Measurements from ENCODE around the gene PDILT. TPM values are rescaled to one million over a fixed set of nuclear protein-coding genes. Genes with fewer than 3 reads are reported as not detected.
"Not testable (repeated sequence)": the region's sequence is repeated elsewhere in the genome, so short reads cannot be mapped to it uniquely, and the experiment has no call there.

Gene PDILT
- total RNA-seq (2014; rRNA removed; shearing (Covaris generic)), result not detected in 2 replicates
- polyA plus RNA-seq (2015; cell fraction: cytosol; rRNA removed), result not detected in 2 replicates
- polyA plus RNA-seq (2015; cell fraction: nucleus; rRNA removed), result not detected in 2 replicates

GRCh38 chr16:20404637-20405036 is at the start of gene PDILT:
Gene PDILT (minus strand): TSS chr16:20404737. CDS start chr16:20399300, 5,437 bp downstream.
- DNase-seq (ENCODE audit: low read depth, low spot score), result no peak
- in situ Hi-C loops (cut with HindIII; ENCODE audit: low pct_unique_long_range_greater_than_20kb, low sequenced_read_pairs), result no loop called here

- in situ Hi-C loops (cut with HindIII; ENCODE audit: low pct_unique_long_range_greater_than_20kb, low sequenced_read_pairs); DNase-seq (ENCODE audit: low read depth, low spot score): not testable (repeated sequence)
These were observed 49.1 kb upstream of the PDILT start for GRCh38 chr16:20453633-20454032.

GRCh38 chr16:20451364-20451763 is 46.8 kb upstream of the PDILT start, which contains the start of gene ACSM2A:
Gene ACSM2A (plus strand): TSS chr16:20451521. CDS start chr16:20460115, 8,594 bp downstream.
- not testable (repeated sequence) for DNase-seq (ENCODE audit: low read depth, low spot score)

GRCh38 chr16:20446652-20447393 is 42.3 kb upstream of the PDILT start:
- in situ Hi-C loops (cut with HindIII; ENCODE audit: low pct_unique_long_range_greater_than_20kb, low sequenced_read_pairs); DNase-seq (ENCODE audit: low read depth, low spot score): not testable (repeated sequence)

More at GRCh38 chr16:20451364-20451763, 46.8 kb upstream of the PDILT start, which contains the start of gene ACSM2A:
- in situ Hi-C loops (cut with HindIII; ENCODE audit: low pct_unique_long_range_greater_than_20kb, low sequenced_read_pairs), result not testable (repeated sequence)

GRCh38 chr16:20441859-20442258 is 37.3 kb upstream of the PDILT start:
- in situ Hi-C loops (cut with HindIII; ENCODE audit: low pct_unique_long_range_greater_than_20kb, low sequenced_read_pairs); DNase-seq (ENCODE audit: low read depth, low spot score): not testable (repeated sequence)

GRCh38 chr16:20441191-20441590 is 36.7 kb upstream of the PDILT start:
- in situ Hi-C loops (cut with HindIII; ENCODE audit: low pct_unique_long_range_greater_than_20kb, low sequenced_read_pairs), result no loop called here
- DNase-seq (ENCODE audit: low read depth, low spot score), result no peak

- in situ Hi-C loops (cut with HindIII; ENCODE audit: low pct_unique_long_range_greater_than_20kb, low sequenced_read_pairs); DNase-seq (ENCODE audit: low read depth, low spot score): not testable (repeated sequence)
These were observed 36.2 kb upstream of the PDILT start for GRCh38 chr16:20440731-20441130.

- DNase-seq (ENCODE audit: low read depth, low spot score); in situ Hi-C loops (cut with HindIII; ENCODE audit: low pct_unique_long_range_greater_than_20kb, low sequenced_read_pairs): not testable (repeated sequence)
These were observed 35.3 kb upstream of the PDILT start for GRCh38 chr16:20439820-20440231.

- in situ Hi-C loops (cut with HindIII; ENCODE audit: low pct_unique_long_range_greater_than_20kb, low sequenced_read_pairs); DNase-seq (ENCODE audit: low read depth, low spot score): not testable (repeated sequence)
These were observed 34.4 kb upstream of the PDILT start for GRCh38 chr16:20438950-20439349.

- in situ Hi-C loops (cut with HindIII; ENCODE audit: low pct_unique_long_range_greater_than_20kb, low sequenced_read_pairs), result no loop called here
- no peak for DNase-seq (ENCODE audit: low read depth, low spot score)
These were observed 26.4 kb upstream of the PDILT start for GRCh38 chr16:20430948-20431347.

- in situ Hi-C loops (cut with HindIII; ENCODE audit: low pct_unique_long_range_greater_than_20kb, low sequenced_read_pairs), result not testable (repeated sequence)
These were observed 25.9 kb upstream of the PDILT start for GRCh38 chr16:20430480-20430879.

GRCh38 chr16:20429499-20429898 is 25.0 kb upstream of the PDILT start:
- in situ Hi-C loops (cut with HindIII; ENCODE audit: low pct_unique_long_range_greater_than_20kb, low sequenced_read_pairs); DNase-seq (ENCODE audit: low read depth, low spot score): not testable (repeated sequence)

More at GRCh38 chr16:20430480-20430879, 25.9 kb upstream of the PDILT start:
- not testable (repeated sequence) for DNase-seq (ENCODE audit: low read depth, low spot score)

- in situ Hi-C loops (cut with HindIII; ENCODE audit: low pct_unique_long_range_greater_than_20kb, low sequenced_read_pairs); DNase-seq (ENCODE audit: low read depth, low spot score): not testable (repeated sequence)
These were observed 22.9 kb upstream of the PDILT start for GRCh38 chr16:20427401-20427797.

GRCh38 chr16:20424129-20424866 is 19.8 kb upstream of the PDILT start:
- in situ Hi-C loops (cut with HindIII; ENCODE audit: low pct_unique_long_range_greater_than_20kb, low sequenced_read_pairs), result no loop called here
- no peak for DNase-seq (ENCODE audit: low read depth, low spot score)

- in situ Hi-C loops (cut with HindIII; ENCODE audit: low pct_unique_long_range_greater_than_20kb, low sequenced_read_pairs), result not testable (repeated sequence)
These were observed 19.2 kb upstream of the PDILT start for GRCh38 chr16:20423772-20424128.

GRCh38 chr16:20421748-20422147 is 17.2 kb upstream of the PDILT start:
- in situ Hi-C loops (cut with HindIII; ENCODE audit: low pct_unique_long_range_greater_than_20kb, low sequenced_read_pairs); DNase-seq (ENCODE audit: low read depth, low spot score): not testable (repeated sequence)

More at GRCh38 chr16:20423772-20424128, 19.2 kb upstream of the PDILT start:
- DNase-seq (ENCODE audit: low read depth, low spot score), result not testable (repeated sequence)

GRCh38 chr16:20419093-20419492 is 14.6 kb upstream of the PDILT start:
- in situ Hi-C loops (cut with HindIII; ENCODE audit: low pct_unique_long_range_greater_than_20kb, low sequenced_read_pairs); DNase-seq (ENCODE audit: low read depth, low spot score): not testable (repeated sequence)

GRCh38 chr16:20415541-20415940 is 11.0 kb upstream of the PDILT start:
- no peak for DNase-seq (ENCODE audit: low read depth, low spot score)
- in situ Hi-C loops (cut with HindIII; ENCODE audit: low pct_unique_long_range_greater_than_20kb, low sequenced_read_pairs), result no loop called here

Data from SK-MEL-5 (cell line).